ENCODE measurements around the gene PATJ.

DNA sequence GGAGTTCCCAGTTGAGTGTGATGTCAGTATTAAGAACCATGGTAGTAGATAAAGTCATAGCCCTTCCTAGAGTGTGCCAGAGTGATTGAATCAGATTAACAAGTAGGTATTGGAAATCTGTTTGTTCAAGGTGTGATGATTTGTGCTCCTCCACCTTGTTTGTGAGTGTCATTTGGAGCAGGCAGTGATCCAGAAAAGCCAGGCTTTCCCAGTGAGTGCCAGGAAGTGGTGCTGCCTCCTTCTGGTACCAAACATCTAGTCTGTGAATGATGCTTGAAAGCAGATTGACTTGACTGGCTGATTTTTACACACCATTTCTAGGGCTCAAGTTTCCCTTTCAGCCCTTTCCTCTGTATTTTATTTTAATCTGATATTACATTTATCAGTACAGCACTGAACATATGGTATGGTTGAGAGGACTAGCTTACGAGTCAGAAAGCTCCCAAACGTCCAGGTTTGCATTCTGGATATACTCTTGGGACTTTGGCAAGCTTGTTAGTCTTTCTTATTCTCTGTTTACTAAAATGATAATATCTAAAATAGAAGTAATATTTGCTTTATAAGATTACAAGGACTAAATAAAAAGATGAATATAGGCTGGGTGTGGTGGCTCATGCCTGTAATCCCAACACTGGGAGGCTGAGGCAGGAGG is 100.7 kb downstream of the PATJ start:
- TF ChIP-seq, protein P1, sequence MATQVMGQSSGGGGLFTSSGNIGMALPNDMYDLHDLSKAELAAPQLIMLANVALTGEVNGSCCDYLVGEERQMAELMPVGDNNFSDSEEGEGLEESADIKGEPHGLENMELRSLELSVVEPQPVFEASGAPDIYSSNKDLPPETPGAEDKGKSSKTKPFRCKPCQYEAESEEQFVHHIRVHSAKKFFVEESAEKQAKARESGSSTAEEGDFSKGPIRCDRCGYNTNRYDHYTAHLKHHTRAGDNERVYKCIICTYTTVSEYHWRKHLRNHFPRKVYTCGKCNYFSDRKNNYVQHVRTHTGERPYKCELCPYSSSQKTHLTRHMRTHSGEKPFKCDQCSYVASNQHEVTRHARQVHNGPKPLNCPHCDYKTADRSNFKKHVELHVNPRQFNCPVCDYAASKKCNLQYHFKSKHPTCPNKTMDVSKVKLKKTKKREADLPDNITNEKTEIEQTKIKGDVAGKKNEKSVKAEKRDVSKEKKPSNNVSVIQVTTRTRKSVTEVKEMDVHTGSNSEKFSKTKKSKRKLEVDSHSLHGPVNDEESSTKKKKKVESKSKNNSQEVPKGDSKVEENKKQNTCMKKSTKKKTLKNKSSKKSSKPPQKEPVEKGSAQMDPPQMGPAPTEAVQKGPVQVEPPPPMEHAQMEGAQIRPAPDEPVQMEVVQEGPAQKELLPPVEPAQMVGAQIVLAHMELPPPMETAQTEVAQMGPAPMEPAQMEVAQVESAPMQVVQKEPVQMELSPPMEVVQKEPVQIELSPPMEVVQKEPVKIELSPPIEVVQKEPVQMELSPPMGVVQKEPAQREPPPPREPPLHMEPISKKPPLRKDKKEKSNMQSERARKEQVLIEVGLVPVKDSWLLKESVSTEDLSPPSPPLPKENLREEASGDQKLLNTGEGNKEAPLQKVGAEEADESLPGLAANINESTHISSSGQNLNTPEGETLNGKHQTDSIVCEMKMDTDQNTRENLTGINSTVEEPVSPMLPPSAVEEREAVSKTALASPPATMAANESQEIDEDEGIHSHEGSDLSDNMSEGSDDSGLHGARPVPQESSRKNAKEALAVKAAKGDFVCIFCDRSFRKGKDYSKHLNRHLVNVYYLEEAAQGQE (IDR thresholded peaks at IDR 0.05; ENCODE audit: insufficient replicate concordance, low read depth) = no peak
- TF ChIP-seq, protein P2, sequence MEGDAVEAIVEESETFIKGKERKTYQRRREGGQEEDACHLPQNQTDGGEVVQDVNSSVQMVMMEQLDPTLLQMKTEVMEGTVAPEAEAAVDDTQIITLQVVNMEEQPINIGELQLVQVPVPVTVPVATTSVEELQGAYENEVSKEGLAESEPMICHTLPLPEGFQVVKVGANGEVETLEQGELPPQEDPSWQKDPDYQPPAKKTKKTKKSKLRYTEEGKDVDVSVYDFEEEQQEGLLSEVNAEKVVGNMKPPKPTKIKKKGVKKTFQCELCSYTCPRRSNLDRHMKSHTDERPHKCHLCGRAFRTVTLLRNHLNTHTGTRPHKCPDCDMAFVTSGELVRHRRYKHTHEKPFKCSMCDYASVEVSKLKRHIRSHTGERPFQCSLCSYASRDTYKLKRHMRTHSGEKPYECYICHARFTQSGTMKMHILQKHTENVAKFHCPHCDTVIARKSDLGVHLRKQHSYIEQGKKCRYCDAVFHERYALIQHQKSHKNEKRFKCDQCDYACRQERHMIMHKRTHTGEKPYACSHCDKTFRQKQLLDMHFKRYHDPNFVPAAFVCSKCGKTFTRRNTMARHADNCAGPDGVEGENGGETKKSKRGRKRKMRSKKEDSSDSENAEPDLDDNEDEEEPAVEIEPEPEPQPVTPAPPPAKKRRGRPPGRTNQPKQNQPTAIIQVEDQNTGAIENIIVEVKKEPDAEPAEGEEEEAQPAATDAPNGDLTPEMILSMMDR (IDR thresholded peaks at IDR 0.05; ENCODE audit: insufficient read depth, low read length) = no peak
- TF ChIP-seq POLR2AphosphoS5 (IDR thresholded peaks at IDR 0.05; ENCODE audit: low read depth) (no peak), GABPA (IDR thresholded peaks at IDR 0.05; ENCODE audit: low read depth) (no peak), SPI1 (IDR thresholded peaks at IDR 0.05; ENCODE audit: borderline replicate concordance, low read depth) (no peak)

Measured in HL-60 (cell line).